ENCODE measurements around the gene FGG. TPM values are rescaled to one million over a fixed set of nuclear protein-coding genes. Genes with fewer than 3 reads are reported as not detected.

FGG gene
- polyA plus RNA-seq, 2 donors, result not detected

DNA sequence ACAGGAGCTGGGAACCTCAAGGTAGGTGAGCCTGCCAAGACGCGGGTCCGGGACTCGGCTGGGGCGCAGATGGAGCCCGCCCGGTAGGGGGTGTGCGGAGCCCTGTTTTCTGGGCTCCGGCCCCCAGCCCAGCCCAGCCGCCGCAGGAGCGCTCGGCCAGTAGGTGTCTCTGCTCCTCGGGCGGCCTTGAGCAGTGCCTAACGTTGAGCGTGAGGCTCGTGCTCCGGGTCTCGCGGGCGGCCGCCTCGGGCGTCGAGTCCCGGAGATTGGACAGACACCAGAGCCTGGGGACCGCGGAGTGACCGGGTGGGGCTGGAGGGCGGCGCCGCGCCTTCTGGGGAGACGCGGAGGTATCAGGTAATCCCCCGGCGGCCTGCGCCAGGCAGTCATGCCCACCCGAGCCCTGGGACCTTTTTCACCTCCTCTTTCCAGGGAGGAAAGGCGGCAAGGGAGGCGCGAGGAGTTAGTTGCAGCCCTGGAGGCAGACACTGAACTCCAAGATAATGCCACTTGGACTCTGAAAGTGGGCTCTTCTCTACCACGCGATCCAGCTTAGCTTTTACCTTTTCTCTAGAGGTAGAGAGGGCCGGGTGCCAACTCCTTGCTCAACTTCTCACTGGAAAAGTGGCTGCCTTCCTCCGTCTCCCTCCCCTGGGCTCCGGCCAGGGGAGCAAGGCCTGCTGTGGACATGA, 14.5 kb upstream of the FGG start:
- no peaks in the 10 kb centered on the region for H3K36me3 ChIP-seq (ENCODE audit: control insufficient read depth in 2 of 2, insufficient read depth in 2 of 2, low read length in 1 of 2)
- peaks cover 0 to 3% of the 10 kb centered on the region in 2 donors for H3K4me1 ChIP-seq (ENCODE audit: control insufficient read depth in 2 of 2, insufficient read depth in 2 of 2, low read length in 1 of 2)
- H3K4me3 ChIP-seq (ENCODE audit: low read depth in 1 of 2, low read length in 2 of 2), result peak overlapping the region; percentile 2 to 26
- H3K27me3 ChIP-seq (ENCODE audit: control insufficient read depth in 1 of 2, insufficient read depth in 2 of 2, low read length in 2 of 2), result no peaks in the 10 kb centered on the region
- WGBS, 2 donors, result 4% methylated on average over 48 of the region's 48 CpGs
- no peaks in the 10 kb centered on the region for H3K9me3 ChIP-seq (ENCODE audit: control insufficient read depth in 2 of 2, insufficient read depth in 1 of 2, low read depth in 1 of 2, low read length in 1 of 2)
- H3K27ac ChIP-seq (ENCODE audit: low read depth in 2 of 2, low read length in 1 of 2), result no peak overlapping the region

DNA sequence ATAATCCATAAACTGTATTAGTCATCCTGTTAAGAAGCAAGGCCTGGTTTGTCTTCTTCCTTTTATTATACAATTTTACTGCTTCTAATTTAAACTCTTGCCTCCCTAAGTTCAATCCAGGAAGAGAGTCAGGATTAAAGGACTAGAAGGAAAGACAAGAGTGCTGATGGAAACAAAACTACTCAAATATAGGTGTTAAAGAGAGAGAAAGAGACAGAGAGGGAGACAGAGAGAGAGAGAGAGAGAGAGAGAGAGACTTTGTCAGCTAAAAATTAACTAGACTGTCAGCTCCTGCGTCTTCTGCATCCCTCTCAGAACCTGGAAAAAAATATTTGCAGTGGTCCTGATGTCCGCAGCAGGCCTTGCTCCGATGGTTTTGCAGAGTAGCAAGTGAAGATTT, 13.5 kb upstream of the FGG start:
- Histone ChIP-seq H3K9me3 (ENCODE audit: control insufficient read depth in 2 of 2, insufficient read depth in 1 of 2, low read depth in 1 of 2, low read length in 1 of 2) (no peaks in the 10 kb centered on the region), H3K27ac (ENCODE audit: low read depth in 2 of 2, low read length in 1 of 2) (no peak overlapping the region), H3K4me3 (ENCODE audit: low read depth in 1 of 2, low read length in 2 of 2) (no peak overlapping the region), H3K36me3 (ENCODE audit: control insufficient read depth in 2 of 2, insufficient read depth in 2 of 2, low read length in 1 of 2) (no peaks in the 10 kb centered on the region), H3K27me3 (ENCODE audit: control insufficient read depth in 1 of 2, insufficient read depth in 2 of 2, low read length in 2 of 2) (no peaks in the 10 kb centered on the region), H3K4me1 (ENCODE audit: control insufficient read depth in 2 of 2, insufficient read depth in 2 of 2, low read length in 1 of 2) (peaks cover 0 to 3% of the 10 kb centered on the region in 2 donors)
- 93% methylated on average over 3 of the region's 3 CpGs for WGBS, 2 donors

DNA sequence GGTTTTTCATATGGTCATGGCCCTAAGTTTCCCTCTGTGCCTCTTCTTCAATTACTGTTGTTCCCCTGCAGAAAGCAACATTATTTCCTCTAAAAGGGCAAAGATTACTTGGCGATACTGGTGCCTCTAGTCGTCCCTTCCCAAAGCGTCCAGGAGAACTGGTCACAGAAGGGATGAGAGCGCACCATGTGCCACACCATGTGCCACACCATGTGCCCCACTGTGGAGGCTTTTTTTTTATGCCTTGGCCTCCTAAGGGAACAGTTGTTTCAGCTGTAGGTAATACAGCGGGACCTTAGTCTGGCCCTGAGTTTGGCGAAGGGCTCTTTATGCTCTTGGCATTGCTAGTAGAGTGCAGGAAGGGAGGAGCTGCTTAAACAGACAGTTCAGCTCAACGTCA, 11.5 kb upstream of the FGG start:
- WGBS, 2 donors, result 86 to 87% methylated on average over 7 of the region's 7 CpGs

DNA sequence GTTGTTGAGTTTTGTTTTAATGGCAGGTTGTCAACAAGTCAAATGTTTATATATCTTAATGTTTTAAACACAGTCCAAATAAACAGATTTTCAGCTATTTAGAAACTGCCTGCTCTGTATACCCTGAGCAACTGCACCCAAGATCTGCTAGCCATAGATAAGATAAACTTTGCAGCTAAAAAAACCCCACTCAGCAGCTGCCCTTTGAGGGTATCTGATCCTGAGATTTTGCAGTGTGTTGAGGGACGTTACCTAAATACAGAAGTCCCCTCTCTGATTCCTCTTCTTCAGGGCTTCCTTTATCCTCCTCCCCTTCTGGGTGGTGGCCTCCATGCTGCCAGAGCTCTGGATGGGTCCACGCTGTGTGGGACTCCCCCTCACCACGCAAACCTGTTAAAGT, 11.0 kb upstream of the FGG start:
- Histone ChIP-seq H3K4me3 (ENCODE audit: low read depth in 1 of 2, low read length in 2 of 2) (no peak overlapping the region), H3K4me1 (ENCODE audit: control insufficient read depth in 2 of 2, insufficient read depth in 2 of 2, low read length in 1 of 2) (peaks cover 0 to 3% of the 10 kb centered on the region in 2 donors), H3K36me3 (ENCODE audit: control insufficient read depth in 2 of 2, insufficient read depth in 2 of 2, low read length in 1 of 2) (no peaks in the 10 kb centered on the region), H3K27me3 (ENCODE audit: control insufficient read depth in 1 of 2, insufficient read depth in 2 of 2, low read length in 2 of 2) (no peaks in the 10 kb centered on the region), H3K27ac (ENCODE audit: low read depth in 2 of 2, low read length in 1 of 2) (no peak overlapping the region), H3K9me3 (ENCODE audit: control insufficient read depth in 2 of 2, insufficient read depth in 1 of 2, low read depth in 1 of 2, low read length in 1 of 2) (no peaks in the 10 kb centered on the region)
- 74 to 82% methylated on average over 3 of the region's 3 CpGs for WGBS, 2 donors

More for the DNA sequence above, 11.5 kb upstream of the FGG start:
- peaks cover 0 to 3% of the 10 kb centered on the region in 2 donors for H3K4me1 ChIP-seq (ENCODE audit: control insufficient read depth in 2 of 2, insufficient read depth in 2 of 2, low read length in 1 of 2)
- H3K27me3 ChIP-seq (ENCODE audit: control insufficient read depth in 1 of 2, insufficient read depth in 2 of 2, low read length in 2 of 2), result no peaks in the 10 kb centered on the region
- H3K4me3 ChIP-seq (ENCODE audit: low read depth in 1 of 2, low read length in 2 of 2), result no peak overlapping the region
- no peaks in the 10 kb centered on the region for H3K9me3 ChIP-seq (ENCODE audit: control insufficient read depth in 2 of 2, insufficient read depth in 1 of 2, low read depth in 1 of 2, low read length in 1 of 2)
- no peaks in the 10 kb centered on the region for H3K36me3 ChIP-seq (ENCODE audit: control insufficient read depth in 2 of 2, insufficient read depth in 2 of 2, low read length in 1 of 2)
- H3K27ac ChIP-seq (ENCODE audit: low read depth in 2 of 2, low read length in 1 of 2), result no peak overlapping the region

DNA sequence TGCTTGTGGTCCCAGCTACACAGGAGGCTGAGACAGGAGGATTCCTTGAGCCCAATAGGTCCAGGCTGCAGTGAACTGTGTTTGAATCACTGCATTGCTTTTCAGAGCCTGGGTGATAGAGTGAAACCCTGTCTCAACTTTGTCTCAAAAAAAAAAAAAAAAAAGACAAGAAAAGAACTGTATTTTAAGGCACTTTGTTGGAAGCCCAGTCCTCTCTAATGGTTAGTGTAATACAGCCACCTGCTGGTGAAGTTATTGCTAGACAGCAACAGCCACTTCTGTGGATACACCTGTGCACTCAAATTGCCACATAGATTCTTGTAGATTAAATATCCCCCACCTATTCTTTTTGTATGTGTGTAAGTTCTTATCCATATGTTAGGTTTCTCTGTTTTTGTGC, 10.1 kb upstream of the FGG start:
- H3K4me1 ChIP-seq (ENCODE audit: control insufficient read depth in 2 of 2, insufficient read depth in 2 of 2, low read length in 1 of 2), result peaks cover 0 to 3% of the 10 kb centered on the region in 2 donors
- no peaks in the 10 kb centered on the region for H3K9me3 ChIP-seq (ENCODE audit: control insufficient read depth in 2 of 2, insufficient read depth in 1 of 2, low read depth in 1 of 2, low read length in 1 of 2)
- H3K36me3 ChIP-seq (ENCODE audit: control insufficient read depth in 2 of 2, insufficient read depth in 2 of 2, low read length in 1 of 2), result no peaks in the 10 kb centered on the region
- H3K27ac ChIP-seq (ENCODE audit: low read depth in 2 of 2, low read length in 1 of 2), result no peak overlapping the region
- H3K27me3 ChIP-seq (ENCODE audit: control insufficient read depth in 1 of 2, insufficient read depth in 2 of 2, low read length in 2 of 2), result no peaks in the 10 kb centered on the region
- H3K4me3 ChIP-seq (ENCODE audit: low read depth in 1 of 2, low read length in 2 of 2), result no peak overlapping the region

DNA sequence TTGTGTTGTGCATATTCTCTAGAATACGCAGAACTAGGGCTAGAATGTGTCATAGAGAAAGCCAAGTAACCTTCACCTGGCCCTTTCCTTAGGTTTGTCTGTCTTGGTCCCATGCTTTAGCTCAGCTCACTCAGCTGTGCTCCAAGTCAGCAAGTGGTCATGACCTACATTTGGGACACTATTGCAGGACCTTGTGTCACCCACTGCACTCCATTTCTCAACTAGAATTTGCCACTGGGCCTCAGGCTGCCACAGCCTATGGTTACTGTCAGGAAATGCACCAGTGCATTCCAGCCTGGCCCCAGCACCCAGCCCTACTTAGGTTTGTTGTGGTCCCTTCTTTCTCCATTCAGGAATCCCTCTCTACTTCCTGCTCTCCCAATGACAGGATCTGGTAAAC, 7.7 kb upstream of the FGG start:
- no peak overlapping the region for H3K27ac ChIP-seq (ENCODE audit: low read depth in 2 of 2, low read length in 1 of 2)
- WGBS, 2 donors, result 34 to 64% methylated on average over 1 of the region's 1 CpG
- no peaks in the 10 kb centered on the region for H3K9me3 ChIP-seq (ENCODE audit: control insufficient read depth in 2 of 2, insufficient read depth in 1 of 2, low read depth in 1 of 2, low read length in 1 of 2)

DNA sequence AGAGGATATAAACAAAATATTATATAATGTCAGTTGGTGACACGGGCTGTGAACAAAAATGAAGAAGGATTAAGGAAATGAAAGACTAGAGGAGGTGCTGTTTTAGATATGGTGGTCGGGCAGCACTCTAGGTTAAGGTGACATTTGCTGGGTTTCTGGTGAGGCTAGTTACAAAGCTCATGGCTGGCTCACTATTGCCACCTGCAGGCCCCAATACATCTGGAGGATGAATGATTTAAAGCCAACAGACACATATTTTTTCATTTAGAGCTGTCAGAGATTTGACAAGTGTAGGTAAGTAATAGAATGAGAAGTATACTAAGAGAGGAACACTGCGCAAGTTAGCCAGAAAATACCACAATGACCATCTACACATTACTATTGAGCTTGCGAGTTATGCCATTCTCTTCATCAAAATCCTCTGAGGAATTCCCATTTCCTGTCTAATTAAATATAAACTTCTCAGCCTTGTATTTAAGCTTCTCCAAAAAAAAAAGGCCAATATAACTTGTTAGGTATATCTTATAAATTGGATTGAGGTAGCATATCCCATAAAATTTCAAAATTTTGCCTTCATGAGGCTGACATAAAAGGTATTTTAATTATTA, 6.4 kb upstream of the FGG start:
- Histone ChIP-seq H3K36me3 (ENCODE audit: control insufficient read depth in 2 of 2, insufficient read depth in 2 of 2, low read length in 1 of 2) (no peaks in the 10 kb centered on the region), H3K27me3 (ENCODE audit: control insufficient read depth in 1 of 2, insufficient read depth in 2 of 2, low read length in 2 of 2) (no peaks in the 10 kb centered on the region), H3K27ac (ENCODE audit: low read depth in 2 of 2, low read length in 1 of 2) (no peak overlapping the region), H3K4me1 (ENCODE audit: control insufficient read depth in 2 of 2, insufficient read depth in 2 of 2, low read length in 1 of 2) (no peaks in the 10 kb centered on the region), H3K9me3 (ENCODE audit: control insufficient read depth in 2 of 2, insufficient read depth in 1 of 2, low read depth in 1 of 2, low read length in 1 of 2) (no peaks in the 10 kb centered on the region), H3K4me3 (ENCODE audit: low read depth in 1 of 2, low read length in 2 of 2) (no peak overlapping the region)
- WGBS, 2 donors, result 38 to 40% methylated on average over 4 of the region's 4 CpGs

More for the DNA sequence above, 7.7 kb upstream of the FGG start:
- Histone ChIP-seq H3K4me1 (ENCODE audit: control insufficient read depth in 2 of 2, insufficient read depth in 2 of 2, low read length in 1 of 2) (no peaks in the 10 kb centered on the region), H3K4me3 (ENCODE audit: low read depth in 1 of 2, low read length in 2 of 2) (no peak overlapping the region), H3K27me3 (ENCODE audit: control insufficient read depth in 1 of 2, insufficient read depth in 2 of 2, low read length in 2 of 2) (no peaks in the 10 kb centered on the region), H3K36me3 (ENCODE audit: control insufficient read depth in 2 of 2, insufficient read depth in 2 of 2, low read length in 1 of 2) (no peaks in the 10 kb centered on the region)

DNA sequence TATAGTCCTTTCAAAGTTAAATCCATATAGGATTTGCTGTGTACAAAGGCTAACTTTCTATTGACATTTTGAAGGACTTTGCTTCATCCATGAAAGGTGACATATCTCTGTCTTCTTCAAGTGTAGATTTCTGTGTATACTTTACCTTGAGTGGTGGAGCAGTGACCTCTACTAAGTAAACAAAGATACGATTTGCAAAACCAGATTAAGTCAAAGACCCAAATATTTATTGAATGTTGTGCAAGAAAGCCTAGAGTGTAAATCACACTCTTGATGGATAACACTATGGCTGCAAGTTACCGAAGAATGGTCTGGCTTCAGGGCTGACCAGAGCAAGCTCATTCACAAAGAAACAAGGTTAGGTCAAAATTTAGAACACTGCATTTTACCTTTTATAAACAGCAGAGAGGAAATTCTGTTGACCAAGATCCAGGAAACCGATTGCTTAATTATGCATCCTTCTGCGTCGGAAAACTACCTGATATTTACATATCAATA, 5.4 kb upstream of the FGG start:
- H3K36me3 ChIP-seq (ENCODE audit: control insufficient read depth in 2 of 2, insufficient read depth in 2 of 2, low read length in 1 of 2), result no peaks in the 10 kb centered on the region
- 58 to 66% methylated on average over 5 of the region's 5 CpGs for WGBS, 2 donors
- no peaks in the 10 kb centered on the region for H3K4me1 ChIP-seq (ENCODE audit: control insufficient read depth in 2 of 2, insufficient read depth in 2 of 2, low read length in 1 of 2)
- H3K27me3 ChIP-seq (ENCODE audit: control insufficient read depth in 1 of 2, insufficient read depth in 2 of 2, low read length in 2 of 2), result no peaks in the 10 kb centered on the region
- no peak overlapping the region for H3K4me3 ChIP-seq (ENCODE audit: low read depth in 1 of 2, low read length in 2 of 2)
- H3K9me3 ChIP-seq (ENCODE audit: control insufficient read depth in 2 of 2, insufficient read depth in 1 of 2, low read depth in 1 of 2, low read length in 1 of 2), result no peaks in the 10 kb centered on the region
- no peak overlapping the region for H3K27ac ChIP-seq (ENCODE audit: low read depth in 2 of 2, low read length in 1 of 2)

DNA sequence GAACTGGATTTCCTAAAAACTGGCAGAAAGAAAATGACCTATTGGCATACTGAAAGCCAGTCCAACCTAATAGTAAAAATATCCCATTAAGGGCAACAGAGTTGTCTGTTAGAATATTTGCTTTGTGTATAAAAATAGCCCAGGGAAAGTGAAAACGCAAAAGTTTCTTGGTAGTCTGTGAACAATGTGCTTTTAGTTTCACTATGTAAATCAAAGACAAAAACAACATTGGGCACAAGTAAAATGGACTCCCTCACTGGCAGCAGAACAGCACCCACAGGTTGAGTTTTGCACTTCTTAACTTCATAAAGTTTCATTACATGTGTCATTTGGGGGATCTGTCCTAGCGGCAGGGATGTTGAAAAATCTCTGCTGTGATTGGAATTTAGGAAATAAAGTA, 4.3 kb upstream of the FGG start:
- H3K27ac ChIP-seq (ENCODE audit: low read depth in 2 of 2, low read length in 1 of 2), result no peak overlapping the region
- H3K36me3 ChIP-seq (ENCODE audit: control insufficient read depth in 2 of 2, insufficient read depth in 2 of 2, low read length in 1 of 2), result no peaks in the 10 kb centered on the region
- no peaks in the 10 kb centered on the region for H3K4me1 ChIP-seq (ENCODE audit: control insufficient read depth in 2 of 2, insufficient read depth in 2 of 2, low read length in 1 of 2)
- H3K27me3 ChIP-seq (ENCODE audit: control insufficient read depth in 1 of 2, insufficient read depth in 2 of 2, low read length in 2 of 2), result no peaks in the 10 kb centered on the region
- 55 to 59% methylated on average over 2 of the region's 2 CpGs for WGBS, 2 donors
- no peaks in the 10 kb centered on the region for H3K9me3 ChIP-seq (ENCODE audit: control insufficient read depth in 2 of 2, insufficient read depth in 1 of 2, low read depth in 1 of 2, low read length in 1 of 2)
- H3K4me3 ChIP-seq (ENCODE audit: low read depth in 1 of 2, low read length in 2 of 2), result no peak overlapping the region

DNA sequence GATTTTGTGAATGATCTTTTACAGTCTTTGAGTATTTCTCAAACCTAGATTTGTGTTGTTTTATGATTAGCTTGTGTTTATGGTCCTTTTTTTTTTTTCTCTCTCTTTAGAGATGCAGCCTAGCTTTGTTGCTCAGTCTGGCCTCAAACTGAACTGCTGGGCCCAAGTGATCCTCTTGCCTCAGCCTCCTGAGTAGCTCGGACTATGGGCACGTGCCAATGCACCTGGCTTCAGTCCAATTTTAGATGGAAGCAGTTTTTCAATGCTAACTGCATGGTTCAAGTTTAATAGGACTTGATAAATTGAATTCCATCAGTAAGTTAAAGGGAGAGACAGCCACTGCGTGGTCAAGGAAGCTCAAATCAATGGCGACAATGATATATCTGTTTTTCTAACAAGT, 3.8 kb upstream of the FGG start:
- 52 to 56% methylated on average over 4 of the region's 4 CpGs for WGBS, 2 donors
- H3K9me3 ChIP-seq (ENCODE audit: control insufficient read depth in 2 of 2, insufficient read depth in 1 of 2, low read depth in 1 of 2, low read length in 1 of 2), result no peaks in the 10 kb centered on the region
- no peaks in the 10 kb centered on the region for H3K4me1 ChIP-seq (ENCODE audit: control insufficient read depth in 2 of 2, insufficient read depth in 2 of 2, low read length in 1 of 2)
- no peak overlapping the region for H3K27ac ChIP-seq (ENCODE audit: low read depth in 2 of 2, low read length in 1 of 2)
- H3K4me3 ChIP-seq (ENCODE audit: low read depth in 1 of 2, low read length in 2 of 2), result no peak overlapping the region
- no peaks in the 10 kb centered on the region for H3K36me3 ChIP-seq (ENCODE audit: control insufficient read depth in 2 of 2, insufficient read depth in 2 of 2, low read length in 1 of 2)
- H3K27me3 ChIP-seq (ENCODE audit: control insufficient read depth in 1 of 2, insufficient read depth in 2 of 2, low read length in 2 of 2), result no peaks in the 10 kb centered on the region
